ENCODE data around the gene DNAJC21.

- TF ChIP-seq CTCF (IDR thresholded peaks at IDR 0.05) (no peak), POLR2A (IDR thresholded peaks at IDR 0.05) (no peak)
These were observed 37.4 kb upstream of the DNAJC21 start for GRCh38 chr5:34891981-34892380.
